Trophoblast cell (in vitro differentiated cells and primary cell): ENCODE measurements around the gene SIAH3.
"Not testable (repeated sequence)": the region's sequence is repeated elsewhere in the genome, so short reads cannot be mapped to it uniquely, and the experiment has no call there.

ENCODE experiments used
- DNase-seq, 2 donors: peaks; one replicate each; pipeline ENCODE4 v3.0.0-alpha.2; 2016
- H2AFZ ChIP-seq: 2 replicates; pipeline ENCODE4 v1.6.1; 2013; ENCODE audit warnings: low read length, moderate library complexity, mild to moderate bottlenecking; ENCODE audit not compliant: insufficient read depth, poor library complexity
- H2AK5ac ChIP-seq: 2 replicates; pipeline ENCODE4 v1.6.1; 2013; ENCODE audit warnings: mild to moderate bottlenecking, low read length
- H2BK120ac ChIP-seq: 2 replicates; pipeline ENCODE4 v1.6.1; 2013; ENCODE audit warnings: low read length, mild to moderate bottlenecking, moderate library complexity; ENCODE audit not compliant: insufficient read depth, poor library complexity
- H2BK12ac ChIP-seq: 2 replicates; pipeline ENCODE4 v1.6.1; 2013; ENCODE audit warnings: mild to moderate bottlenecking, low read length, moderate library complexity
- H2BK5ac ChIP-seq: 2 replicates; pipeline ENCODE4 v1.6.1; 2013; ENCODE audit warnings: low read length, low read depth, moderate library complexity, mild to moderate bottlenecking; ENCODE audit not compliant: poor library complexity
- H3K14ac ChIP-seq: 2 replicates; pipeline ENCODE4 v1.6.1; 2013; ENCODE audit warnings: mild to moderate bottlenecking, low read length
- H3K18ac ChIP-seq: 2 replicates; pipeline ENCODE4 v1.6.1; 2013; ENCODE audit warnings: mild to moderate bottlenecking, low read length
- H3K23ac ChIP-seq: 2 replicates; pipeline ENCODE4 v1.6.1; 2013; ENCODE audit warnings: low read length
- H3K27ac ChIP-seq: 2 replicates; pipeline ENCODE4 v1.5.1; 2013; ENCODE audit warnings: low read depth, mild to moderate bottlenecking, inconsistent platforms, low read length, moderate library complexity
- H3K27me3 ChIP-seq: 2 replicates; pipeline ENCODE4 v1.6.1; 2013; ENCODE audit warnings: inconsistent platforms, mild to moderate bottlenecking, low read length, moderate library complexity; ENCODE audit not compliant: insufficient read depth
- H3K36me3 ChIP-seq, 2 experiments: 1 replicate in 1 of 2; 2 replicates in 1 of 2; pipeline ENCODE4 v1.6.1; 2013; ENCODE audit warnings: low read length in 2 of 2, mild to moderate bottlenecking in 2 of 2, moderate library complexity in 1 of 2; ENCODE audit not compliant: insufficient read depth in 2 of 2, control insufficient read depth in 1 of 2
- H3K4ac ChIP-seq: 2 replicates; pipeline ENCODE4 v1.6.1; 2013; ENCODE audit warnings: low read depth, mild to moderate bottlenecking, low read length, moderate library complexity
- H3K4me1 ChIP-seq, 2 experiments: 1 replicate in 1 of 2; 2 replicates in 1 of 2; pipeline ENCODE4 v1.6.1; 2013; ENCODE audit warnings: low read length in 2 of 2, mild to moderate bottlenecking in 2 of 2, moderate library complexity in 1 of 2; ENCODE audit not compliant: insufficient read depth in 2 of 2, control insufficient read depth in 1 of 2
- H3K4me2 ChIP-seq: 2 replicates; pipeline ENCODE4 v1.6.1; 2013; ENCODE audit warnings: inconsistent platforms, mild to moderate bottlenecking, low read length, moderate library complexity
- H3K4me3 ChIP-seq: 2 replicates; pipeline ENCODE4 v1.5.1; 2013; ENCODE audit warnings: mild to moderate bottlenecking, low read depth, low read length, inconsistent platforms
- H3K79me1 ChIP-seq: one replicate; pipeline ENCODE4 v1.6.1; 2013; ENCODE audit warnings: low read length
- H3K79me2 ChIP-seq: 2 replicates; pipeline ENCODE4 v1.6.1; 2013; ENCODE audit warnings: low read length, mild to moderate bottlenecking; ENCODE audit not compliant: control insufficient read depth, insufficient read depth, poor library complexity
- H3K9ac ChIP-seq: 2 replicates; pipeline ENCODE4 v1.6.1; 2013; ENCODE audit warnings: mild to moderate bottlenecking, low read length
- H3K9me3 ChIP-seq: 2 replicates; pipeline ENCODE4 v1.6.1; 2013; ENCODE audit warnings: low read depth, mild to moderate bottlenecking, control low read depth, inconsistent platforms, low read length; ENCODE audit not compliant: insufficient read depth
- H4K12ac ChIP-seq: 2 replicates; pipeline ENCODE4 v1.6.1; 2013; ENCODE audit warnings: low read depth, mild to moderate bottlenecking, low read length, moderate library complexity
- H4K8ac ChIP-seq: 2 replicates; pipeline ENCODE4 v1.6.1; 2013; ENCODE audit warnings: low read depth, mild to moderate bottlenecking, low read length, moderate library complexity
- H4K91ac ChIP-seq: one replicate; pipeline ENCODE4 v1.6.1; 2013; ENCODE audit warnings: low read depth, mild to moderate bottlenecking, low read length, moderate library complexity
- WGBS: extraction: QIAGEN DNeasy Blood & Tissue Kit; methylation state at CpG from one replicate; pipeline ENCODE4 v1.1.7; 2013; ENCODE audit warnings: missing lambda C conversion rate; ENCODE audit not compliant: insufficient read length, insufficient coverage; ENCODE audit errors: extremely low coverage; 5-methylcytosine and 5-hydroxymethylcytosine counted together

The SIAH3 gene

GRCh38 chr13:45873491-45874325 lies 22.2 kb upstream of the SIAH3 start:
- Histone ChIP-seq H3K4me1 (peaks cover 4 to 8% of the 10 kb centered on the region in 2 experiments), H3K4me2 (no peak overlapping the region), H3K27ac (no peak overlapping the region), H2AFZ (no peak overlapping the region), H3K36me3 (no peaks in the 10 kb centered on the region), H3K4me3 (no peak overlapping the region), H3K27me3 (no peaks in the 10 kb centered on the region), H2BK12ac (no peak overlapping the region), H4K91ac (no peak overlapping the region), H3K9me3 (peaks cover 2% of the 10 kb centered on the region), H2AK5ac (no peak overlapping the region), H2BK120ac (no peak overlapping the region), H3K79me1 (no peaks in the 10 kb centered on the region), H3K79me2 (no peaks in the 10 kb centered on the region), H2BK5ac (no peak overlapping the region), H4K12ac (no peak overlapping the region), H4K8ac (no peak overlapping the region), H3K18ac (no peak overlapping the region), H3K14ac (no peak overlapping the region), H3K9ac (no peak overlapping the region), H3K4ac (no peak overlapping the region), H3K23ac (no peak overlapping the region)
- DNase-seq: peak in 1 of 2 donors; percentile 20
- no CpG with 5 or more reads among the region's 8 CpGs for WGBS

- Histone ChIP-seq H4K8ac (no peak overlapping the region), H3K4me3 (no peak overlapping the region), H3K36me3 (no peaks in the 10 kb centered on the region), H3K23ac (no peak overlapping the region), H4K12ac (no peak overlapping the region), H3K9ac (no peak overlapping the region), H3K27me3 (no peaks in the 10 kb centered on the region), H2AK5ac (no peak overlapping the region), H3K27ac (no peak overlapping the region), H2BK120ac (no peak overlapping the region), H2BK12ac (no peak overlapping the region), H3K18ac (no peak overlapping the region), H3K79me2 (no peaks in the 10 kb centered on the region), H2BK5ac (no peak overlapping the region), H3K4me1 (peaks cover 4 to 8% of the 10 kb centered on the region in 2 experiments), H3K4ac (no peak overlapping the region), H3K9me3 (no peaks in the 10 kb centered on the region), H2AFZ (no peak overlapping the region), H3K79me1 (no peaks in the 10 kb centered on the region), H3K14ac (no peak overlapping the region), H3K4me2 (no peak overlapping the region), H4K91ac (no peak overlapping the region)
- no CpG with 5 or more reads among the region's 3 CpGs for WGBS
- no peak for DNase-seq
These were observed 21.0 kb upstream of the SIAH3 start for GRCh38 chr13:45872566-45872965.

GRCh38 chr13:45871201-45871600 lies 19.6 kb upstream of the SIAH3 start:
- no CpG with 5 or more reads among the region's 6 CpGs for WGBS
- not testable (repeated sequence) for H4K91ac ChIP-seq, H2BK5ac ChIP-seq, H3K18ac ChIP-seq, H3K4me1 ChIP-seq, H3K4me2 ChIP-seq, H3K9ac ChIP-seq, H3K4ac ChIP-seq, H2AFZ ChIP-seq, H3K14ac ChIP-seq, H4K12ac ChIP-seq, H4K8ac ChIP-seq, H2BK12ac ChIP-seq, H3K23ac ChIP-seq, H3K27ac ChIP-seq, H3K36me3 ChIP-seq, DNase-seq, H3K79me2 ChIP-seq, H3K4me3 ChIP-seq, H3K79me1 ChIP-seq, H2BK120ac ChIP-seq, H3K27me3 ChIP-seq, H2AK5ac ChIP-seq, H3K9me3 ChIP-seq

- no peak for DNase-seq
- Histone ChIP-seq H3K79me1 (no peaks in the 10 kb centered on the region), H3K27me3 (no peaks in the 10 kb centered on the region), H3K4ac (no peak overlapping the region), H3K27ac (no peak overlapping the region), H2BK12ac (no peak overlapping the region), H3K36me3 (no peaks in the 10 kb centered on the region), H3K9me3 (no peaks in the 10 kb centered on the region), H3K79me2 (no peaks in the 10 kb centered on the region), H3K4me3 (no peak overlapping the region), H2AFZ (no peak overlapping the region), H3K9ac (no peak overlapping the region), H2BK5ac (no peak overlapping the region), H3K23ac (no peak overlapping the region), H3K4me1 (peaks cover 4 to 8% of the 10 kb centered on the region in 2 experiments), H4K12ac (no peak overlapping the region), H4K8ac (no peak overlapping the region), H3K4me2 (no peak overlapping the region), H4K91ac (no peak overlapping the region), H2BK120ac (no peak overlapping the region), H2AK5ac (no peak overlapping the region), H3K18ac (no peak overlapping the region), H3K14ac (no peak overlapping the region)
- no CpG with 5 or more reads among the region's 10 CpGs for WGBS
These were observed 18.7 kb upstream of the SIAH3 start for GRCh38 chr13:45870232-45870631.
